ENCODE data around the gene TMEM190.
"Not testable (repeated sequence)": the region's sequence is repeated elsewhere in the genome, so short reads cannot be mapped to it uniquely, and the experiment has no call there.

TMEM190 gene

GRCh38 chr19:55376241-55376933, at the start of gene TMEM190:
Gene TMEM190, plus strand, starts transcription at chr19:55376826. Its CDS starts 28 bp downstream, at chr19:55376854.
- no peak for DNase-seq

GRCh38 chr19:55328774-55329318, 47.8 kb upstream of the TMEM190 start:
- not testable (repeated sequence) for DNase-seq

- not testable (repeated sequence) for DNase-seq
Observed at GRCh38 chr19:55329791-55330190, 46.8 kb upstream of the TMEM190 start.

DNA sequence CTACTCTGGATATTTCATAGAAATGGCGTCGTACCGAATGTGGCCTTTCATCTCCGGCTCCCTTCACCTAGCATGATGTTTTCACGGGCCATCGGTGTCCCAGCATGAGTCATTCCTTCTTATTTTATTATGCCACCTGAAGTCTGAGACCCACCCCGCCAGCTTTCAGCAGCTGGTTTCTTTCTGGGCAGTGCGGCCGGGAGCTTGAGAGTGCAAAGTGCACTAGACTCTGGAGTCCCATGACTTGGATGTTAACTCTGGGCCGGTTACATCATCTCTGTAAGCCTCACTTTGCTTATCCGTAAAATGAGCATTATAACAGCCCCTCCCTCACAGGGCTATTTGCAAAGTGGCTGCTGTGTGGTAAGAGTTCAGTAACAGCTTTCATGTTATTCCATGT, 42.8 kb upstream of the TMEM190 start:
- DNase-seq, result no peak

DNA sequence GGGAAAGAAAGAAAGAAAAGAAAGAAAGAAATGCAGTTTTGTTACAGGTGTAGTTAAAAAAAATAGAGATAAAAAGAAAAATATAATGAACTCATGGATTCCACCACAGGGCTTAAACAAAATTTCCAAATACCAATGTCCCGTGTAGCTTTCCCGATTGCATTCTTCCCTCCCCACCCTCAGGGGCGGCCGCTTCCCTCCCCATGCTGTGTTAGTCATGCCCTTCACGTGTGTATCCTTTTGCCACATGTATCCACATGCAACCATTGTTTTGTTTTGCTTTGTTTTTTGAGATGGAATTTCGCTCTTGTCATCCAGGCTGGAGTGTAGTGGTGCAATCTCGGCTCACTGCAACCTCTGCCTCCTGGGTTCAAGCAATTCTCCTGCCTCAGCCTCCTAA, 40.5 kb upstream of the TMEM190 start:
- no peak for DNase-seq

- DNase-seq, result peak; percentile 100
Observed at GRCh38 chr19:55339105-55339888, 37.3 kb upstream of the TMEM190 start, which contains the start of gene KMT5C. Gene KMT5C, plus strand, starts transcription at chr19:55339876. Its CDS starts 2,061 bp downstream, at chr19:55341937.

DNA sequence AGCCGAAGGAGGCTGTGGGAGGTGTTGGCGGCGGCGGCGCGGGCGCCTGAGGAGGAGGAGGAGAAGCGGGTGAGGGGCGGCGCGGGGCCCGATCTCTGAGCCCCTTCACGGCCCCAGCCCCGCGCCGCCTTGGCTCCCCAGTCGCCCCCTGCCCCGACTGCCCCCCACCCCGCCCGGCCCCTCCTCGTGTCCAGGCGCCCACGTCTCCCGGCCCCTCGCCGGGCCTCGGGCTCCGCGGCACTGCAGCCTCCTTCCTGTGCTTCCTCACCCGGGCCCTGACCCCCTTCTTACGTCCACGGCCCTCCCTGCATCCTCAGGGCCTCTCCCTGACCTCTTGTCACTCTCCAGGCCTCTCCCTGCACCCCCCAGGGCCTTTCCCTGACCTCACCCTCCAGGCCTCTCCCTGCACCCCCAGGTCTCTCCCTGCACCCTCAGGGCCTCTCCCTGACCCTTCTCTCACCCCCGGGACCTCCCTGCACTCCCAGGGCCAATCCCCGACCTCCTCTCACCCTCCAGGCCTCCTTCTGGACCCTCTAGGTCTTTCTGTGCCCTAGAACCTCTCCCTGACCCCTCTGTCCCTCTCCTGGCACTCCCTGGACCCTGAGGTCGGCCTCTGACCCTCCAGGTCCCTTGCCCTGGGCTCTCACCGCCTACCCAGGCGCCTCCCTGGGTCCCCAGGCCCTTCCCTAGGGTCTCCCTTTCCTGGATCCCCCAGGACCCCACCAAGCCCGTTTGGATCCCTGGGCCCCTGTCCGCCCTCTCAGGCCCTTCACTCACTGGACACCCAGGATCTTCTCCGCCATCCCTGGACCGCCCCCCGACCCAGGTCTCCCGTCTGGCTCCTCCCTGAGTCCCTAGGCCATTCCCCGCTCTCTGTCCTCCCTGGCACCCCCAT, 36.5 kb upstream of the TMEM190 start:
- DNase-seq, result no peak

DNA sequence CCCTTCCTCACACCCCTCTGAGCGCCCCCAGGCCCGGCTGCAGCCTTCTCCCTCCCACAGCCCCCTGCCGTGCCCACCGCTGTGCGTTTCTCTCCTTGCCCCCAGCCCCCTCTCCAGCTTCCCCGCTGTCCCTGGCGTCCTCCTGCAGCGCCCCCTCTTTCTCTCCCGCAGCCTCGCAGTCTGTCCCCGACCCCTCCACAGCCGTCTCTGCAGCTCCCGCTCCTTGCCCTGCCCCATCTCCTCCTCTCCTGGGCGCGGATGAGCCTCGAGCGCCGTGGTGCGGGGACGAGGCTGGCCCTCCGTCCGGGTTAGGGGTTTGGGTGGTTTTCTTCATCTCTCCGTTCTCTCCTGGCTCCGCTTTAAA, 35.9 kb upstream of the TMEM190 start:
- DNase-seq, result no peak

- peak; percentile 79 for DNase-seq
Observed at GRCh38 chr19:55341171-55341588, 35.4 kb upstream of the TMEM190 start.

GRCh38 chr19:55341595-55342531, 34.8 kb upstream of the TMEM190 start:
- DNase-seq, result no peak

- DNase-seq, result no peak
Observed at GRCh38 chr19:55344444-55344843, 32.2 kb upstream of the TMEM190 start.

GRCh38 chr19:55345101-55345817, 31.4 kb upstream of the TMEM190 start:
- no peak for DNase-seq

GRCh38 chr19:55345818-55346724, 30.6 kb upstream of the TMEM190 start:
- DNase-seq, result no peak

DNA sequence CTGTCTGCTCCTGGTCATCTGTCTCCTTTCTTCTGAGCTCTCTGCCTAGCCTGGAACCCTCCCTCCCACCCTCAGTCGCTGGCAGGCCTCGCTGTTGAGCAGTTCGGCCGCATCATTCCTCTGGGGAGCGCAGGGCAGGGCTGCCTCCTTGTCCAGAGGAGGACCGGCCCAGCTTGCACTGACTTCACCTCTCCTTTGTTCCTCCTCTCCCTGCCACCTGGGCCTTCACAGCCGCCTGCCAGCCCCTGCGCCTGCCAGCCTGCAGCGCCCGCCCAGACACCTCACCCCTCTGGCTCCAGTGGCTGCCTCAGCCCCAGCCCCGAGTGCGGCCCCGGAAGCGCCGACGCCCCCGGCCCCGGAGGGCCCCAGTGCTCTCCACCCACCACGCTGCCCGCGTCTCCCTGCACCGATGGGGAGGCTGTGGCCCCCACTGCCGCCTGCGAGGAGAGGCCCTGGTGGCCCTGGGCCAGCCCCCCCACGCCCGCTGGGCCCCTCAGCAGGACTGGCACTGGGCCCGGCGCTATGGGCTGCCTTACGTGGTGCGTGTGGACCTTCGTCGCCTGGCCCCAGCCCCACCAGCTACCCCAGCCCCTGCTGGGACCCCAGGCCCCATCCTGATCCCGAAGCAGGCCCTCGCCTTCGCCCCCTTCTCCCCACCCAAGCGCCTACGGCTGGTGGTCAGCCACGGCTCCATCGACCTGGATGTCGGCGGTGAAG, 29.7 kb upstream of the TMEM190 start:
- no peak for DNase-seq

GRCh38 chr19:55347442-55348009, 29.1 kb upstream of the TMEM190 start:
- DNase-seq, result no peak

GRCh38 chr19:55348317-55349034, 28.1 kb upstream of the TMEM190 start:
- no peak for DNase-seq

DNA sequence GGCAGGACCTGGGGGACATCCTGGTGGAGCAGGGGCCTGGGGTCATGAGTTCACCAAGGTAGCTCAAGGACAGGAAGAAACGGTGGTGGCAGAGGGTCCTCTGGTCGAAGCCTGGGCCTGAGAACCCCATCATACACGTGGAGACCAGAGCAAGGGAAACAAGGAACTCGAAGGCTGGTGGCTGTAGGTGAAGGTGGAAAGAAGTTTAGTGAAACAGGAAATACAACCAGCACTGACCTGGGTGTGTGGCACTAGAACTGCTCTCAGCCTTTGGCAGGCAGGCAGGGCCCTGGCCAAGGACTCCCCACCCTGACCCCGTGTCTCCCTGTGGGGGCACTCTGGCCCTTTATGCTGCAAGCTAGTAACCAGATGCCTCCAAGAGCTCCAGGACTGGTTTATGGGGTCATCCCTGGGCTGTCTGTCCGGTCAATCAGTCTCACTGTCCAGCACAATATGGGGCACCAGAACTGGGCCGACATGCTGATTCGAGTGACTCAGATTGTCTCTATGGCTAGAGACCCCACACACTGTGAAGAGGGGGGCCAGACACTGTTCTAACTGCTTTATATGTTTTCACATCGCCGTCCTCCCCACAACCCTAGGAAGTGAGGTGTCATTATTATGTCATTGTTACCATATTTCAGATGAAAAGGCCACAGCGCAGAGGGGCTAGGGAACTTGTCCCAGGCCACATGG, 25.9 kb upstream of the TMEM190 start:
- DNase-seq, result no peak

- DNase-seq, result no peak
Observed at GRCh38 chr19:55352040-55352439, 24.6 kb upstream of the TMEM190 start.
